ENCODE results near the gene IL23A. TPM values are rescaled to one million over a fixed set of nuclear protein-coding genes. Genes with fewer than 3 reads are reported as not detected.

The IL23A gene
- total RNA-seq, 1 experiment from 2014 or later: 5.9 TPM

DNA sequence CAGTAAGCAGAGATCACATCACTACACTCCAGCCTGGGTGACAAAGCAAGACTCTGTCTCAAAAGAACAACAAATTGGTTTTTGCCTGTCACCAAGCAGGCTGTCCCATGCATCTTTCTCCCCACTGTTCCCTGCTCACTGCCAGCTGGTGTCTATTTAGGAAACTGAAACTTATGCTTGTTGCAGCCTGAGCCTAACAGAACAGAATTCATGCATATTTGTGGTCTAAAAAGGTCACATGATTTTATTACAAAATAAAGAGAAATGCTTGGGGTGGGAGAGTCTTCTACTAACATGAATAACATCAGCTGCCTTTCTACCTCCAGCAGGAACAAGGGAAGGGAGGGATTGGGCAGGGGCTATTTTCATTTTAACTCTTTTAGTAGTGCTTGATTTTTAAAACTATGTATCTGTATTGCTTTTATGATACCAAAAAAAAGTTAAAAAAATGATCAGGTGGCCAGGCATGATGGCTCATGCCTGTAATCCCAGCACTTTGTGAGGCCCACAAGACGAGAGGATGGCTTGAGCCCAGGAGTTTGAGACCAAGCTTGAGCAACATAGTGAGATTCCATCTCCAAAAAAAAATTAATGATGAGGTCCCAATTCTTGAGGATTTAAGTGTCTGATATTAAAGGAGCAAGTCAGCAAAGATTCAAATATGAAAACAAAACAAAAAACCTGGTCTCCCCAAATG lies 20.3 kb downstream of the IL23A start:
- H3K27ac ChIP-seq (ENCODE audit: low read length): peak overlapping the region; percentile 37

GRCh38 chr12:56359851-56360767 lies 21.4 kb downstream of the IL23A start, which contains the start of gene STAT2:
Gene STAT2, minus strand, starts transcription at chr12:56360107. Its CDS starts 3,536 bp downstream, at chr12:56356571.
- Histone ChIP-seq H3K36me3 (ENCODE audit: insufficient read depth, low read length) (peaks cover 10% of the 10 kb centered on the region; the same call in 1 of the 2 replicates), H3K27ac (ENCODE audit: low read length) (peak within 1 kb of the TSS; percentile 37), H4K20me1 (ENCODE audit: insufficient read depth, low read depth, low read length) (no peaks in the 10 kb centered on the region), H3K4me1 (ENCODE audit: low read length) (peaks cover 19% of the 10 kb centered on the region), H3K9me3 (ENCODE audit: low read length) (no peaks in the 10 kb centered on the region), H2AFZ (ENCODE audit: low read length) (peak within 1 kb of the TSS; percentile 52), H3K79me2 (ENCODE audit: low read length) (peaks cover 22% of the 10 kb centered on the region), H3K9ac (ENCODE audit: low read length) (peak within 1 kb of the TSS; percentile 84), H3K4me3 (ENCODE audit: low read length) (peak within 1 kb of the TSS; percentile 94), H3K27me3 (ENCODE audit: low read length) (no peaks in the 10 kb centered on the region), H3K9me2 (replicated peaks; ENCODE audit: insufficient read depth, low read length) (no peaks in the 10 kb centered on the region), H3K4me2 (ENCODE audit: low read depth, low read length, poor library complexity, severe bottlenecking) (peak within 1 kb of the TSS; percentile 100)
- peak; percentile 100 for DNase-seq

More for the DNA sequence above, 20.3 kb downstream of the IL23A start:
- H3K27me3 ChIP-seq (ENCODE audit: low read length): no peaks in the 10 kb centered on the region
- peaks cover 15% of the 10 kb centered on the region; the same call in 1 of the 2 replicates for H3K36me3 ChIP-seq (ENCODE audit: insufficient read depth, low read length)
- no peaks in the 10 kb centered on the region for H4K20me1 ChIP-seq (ENCODE audit: insufficient read depth, low read depth, low read length)
- peaks cover 19% of the 10 kb centered on the region for H3K4me1 ChIP-seq (ENCODE audit: low read length)
- no peak for DNase-seq
- H3K4me3 ChIP-seq (ENCODE audit: low read length): peak overlapping the region; percentile 94
- H3K4me2 ChIP-seq (ENCODE audit: low read depth, low read length, poor library complexity, severe bottlenecking): peak overlapping the region; percentile 100
- H3K9ac ChIP-seq (ENCODE audit: low read length): peak overlapping the region; percentile 84
- no peaks in the 10 kb centered on the region for H3K9me3 ChIP-seq (ENCODE audit: low read length)
- H2AFZ ChIP-seq (ENCODE audit: low read length): 0 out of 2 replicates have a peak overlapping the region, but pooled peaks have one; percentile 52
- no peaks in the 10 kb centered on the region for H3K9me2 ChIP-seq (replicated peaks; ENCODE audit: insufficient read depth, low read length)
- H3K79me2 ChIP-seq (ENCODE audit: low read length): peaks cover 22% of the 10 kb centered on the region

DNA sequence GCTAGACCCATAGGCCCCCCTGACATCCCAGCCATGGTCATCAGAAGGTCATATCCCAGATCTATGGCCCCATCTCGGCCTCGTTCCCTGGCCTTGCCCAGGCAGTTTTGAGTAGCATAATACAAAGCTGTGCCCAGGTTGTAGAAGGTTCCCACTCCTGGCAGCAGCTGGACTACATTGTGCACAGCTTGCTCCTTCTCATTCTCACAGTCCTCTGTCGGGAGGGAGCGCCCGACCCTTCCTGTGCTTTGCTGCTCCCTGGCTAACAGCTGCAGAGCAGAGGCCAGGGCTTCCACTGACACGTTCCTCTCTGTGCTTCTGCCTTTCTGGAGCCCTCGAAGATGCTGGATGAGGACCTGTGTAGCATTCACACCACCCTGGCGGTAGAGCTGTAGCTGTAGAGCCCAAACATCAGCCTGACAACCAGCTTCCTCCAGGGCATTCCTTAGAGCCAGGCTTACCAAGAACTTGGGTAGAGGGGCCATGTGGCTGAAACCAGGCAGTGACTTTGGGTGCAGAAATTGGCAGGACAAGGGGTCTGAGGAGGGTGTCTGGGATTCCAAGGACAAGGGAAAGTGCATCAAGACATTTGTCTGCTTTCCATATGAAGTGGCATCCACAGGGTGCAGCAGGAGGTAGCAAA lies 22.9 kb downstream of the IL23A start:
- no peaks in the 10 kb centered on the region for H3K27me3 ChIP-seq (ENCODE audit: low read length)
- H3K9me2 ChIP-seq (replicated peaks; ENCODE audit: insufficient read depth, low read length): no peaks in the 10 kb centered on the region
- no peaks in the 10 kb centered on the region for H3K9me3 ChIP-seq (ENCODE audit: low read length)
- no peak for DNase-seq
- H3K4me3 ChIP-seq (ENCODE audit: low read length): no peak overlapping the region
- no peak overlapping the region for H3K27ac ChIP-seq (ENCODE audit: low read length)
- H3K79me2 ChIP-seq (ENCODE audit: low read length): peaks cover 22% of the 10 kb centered on the region
- no peak overlapping the region for H3K9ac ChIP-seq (ENCODE audit: low read length)
- no peaks in the 10 kb centered on the region for H3K36me3 ChIP-seq (ENCODE audit: insufficient read depth, low read length)
- no peak overlapping the region for H3K4me2 ChIP-seq (ENCODE audit: low read depth, low read length, poor library complexity, severe bottlenecking)
- H4K20me1 ChIP-seq (ENCODE audit: insufficient read depth, low read depth, low read length): no peaks in the 10 kb centered on the region
- no peak overlapping the region for H2AFZ ChIP-seq (ENCODE audit: low read length)
- H3K4me1 ChIP-seq (ENCODE audit: low read length): peaks cover 19% of the 10 kb centered on the region

- Histone ChIP-seq H3K4me3 (ENCODE audit: low read length) (no peak within 1 kb of the TSS), H3K36me3 (ENCODE audit: insufficient read depth, low read length) (no peaks in the 10 kb centered on the region), H4K20me1 (ENCODE audit: insufficient read depth, low read depth, low read length) (no peaks in the 10 kb centered on the region), H3K4me1 (ENCODE audit: low read length) (peaks cover 19% of the 10 kb centered on the region), H3K9me2 (replicated peaks; ENCODE audit: insufficient read depth, low read length) (no peaks in the 10 kb centered on the region), H3K9ac (ENCODE audit: low read length) (no peak within 1 kb of the TSS), H3K79me2 (ENCODE audit: low read length) (peaks cover 22% of the 10 kb centered on the region), H2AFZ (ENCODE audit: low read length) (no peak within 1 kb of the TSS), H3K27ac (ENCODE audit: low read length) (no peak within 1 kb of the TSS), H3K4me2 (ENCODE audit: low read depth, low read length, poor library complexity, severe bottlenecking) (no peak within 1 kb of the TSS), H3K9me3 (ENCODE audit: low read length) (no peaks in the 10 kb centered on the region), H3K27me3 (ENCODE audit: low read length) (no peaks in the 10 kb centered on the region)
- no peak for DNase-seq
Measured at GRCh38 chr12:56362130-56363059, 23.7 kb downstream of the IL23A start, which contains the start of gene APOF. Gene APOF, minus strand, starts transcription at chr12:56362857. Its CDS starts 112 bp downstream, at chr12:56362745.

- no peak overlapping the region for H3K27ac ChIP-seq (ENCODE audit: low read length)
- no peaks in the 10 kb centered on the region for H3K4me1 ChIP-seq (ENCODE audit: low read length)
- H2AFZ ChIP-seq (ENCODE audit: low read length): no peak overlapping the region
- peak; percentile 39 for DNase-seq
- H3K4me2 ChIP-seq (ENCODE audit: low read depth, low read length, poor library complexity, severe bottlenecking): no peak overlapping the region
- H3K36me3 ChIP-seq (ENCODE audit: insufficient read depth, low read length): no peaks in the 10 kb centered on the region
- no peaks in the 10 kb centered on the region for H4K20me1 ChIP-seq (ENCODE audit: insufficient read depth, low read depth, low read length)
- H3K27me3 ChIP-seq (ENCODE audit: low read length): no peaks in the 10 kb centered on the region
- H3K9me3 ChIP-seq (ENCODE audit: low read length): no peaks in the 10 kb centered on the region
- no peak overlapping the region for H3K4me3 ChIP-seq (ENCODE audit: low read length)
- no peaks in the 10 kb centered on the region for H3K9me2 ChIP-seq (replicated peaks; ENCODE audit: insufficient read depth, low read length)
- H3K9ac ChIP-seq (ENCODE audit: low read length): no peak overlapping the region
- no peaks in the 10 kb centered on the region for H3K79me2 ChIP-seq (ENCODE audit: low read length)
Measured at GRCh38 chr12:56366948-56367347, 28.3 kb downstream of the IL23A start.

GRCh38 chr12:56373515-56373914 lies 34.8 kb downstream of the IL23A start:
- Histone ChIP-seq H2AFZ (ENCODE audit: low read length) (no peak overlapping the region), H3K4me2 (ENCODE audit: low read depth, low read length, poor library complexity, severe bottlenecking) (no peak overlapping the region), H3K27ac (ENCODE audit: low read length) (no peak overlapping the region), H3K27me3 (ENCODE audit: low read length) (no peaks in the 10 kb centered on the region), H3K9me3 (ENCODE audit: low read length) (no peaks in the 10 kb centered on the region), H3K4me3 (ENCODE audit: low read length) (no peak overlapping the region), H3K9me2 (replicated peaks; ENCODE audit: insufficient read depth, low read length) (no peaks in the 10 kb centered on the region), H3K36me3 (ENCODE audit: insufficient read depth, low read length) (no peaks in the 10 kb centered on the region), H3K9ac (ENCODE audit: low read length) (no peak overlapping the region), H3K4me1 (ENCODE audit: low read length) (peaks cover 14% of the 10 kb centered on the region), H3K79me2 (ENCODE audit: low read length) (no peaks in the 10 kb centered on the region), H4K20me1 (ENCODE audit: insufficient read depth, low read depth, low read length) (no peaks in the 10 kb centered on the region)
- DNase-seq: peak; percentile 6

DNA sequence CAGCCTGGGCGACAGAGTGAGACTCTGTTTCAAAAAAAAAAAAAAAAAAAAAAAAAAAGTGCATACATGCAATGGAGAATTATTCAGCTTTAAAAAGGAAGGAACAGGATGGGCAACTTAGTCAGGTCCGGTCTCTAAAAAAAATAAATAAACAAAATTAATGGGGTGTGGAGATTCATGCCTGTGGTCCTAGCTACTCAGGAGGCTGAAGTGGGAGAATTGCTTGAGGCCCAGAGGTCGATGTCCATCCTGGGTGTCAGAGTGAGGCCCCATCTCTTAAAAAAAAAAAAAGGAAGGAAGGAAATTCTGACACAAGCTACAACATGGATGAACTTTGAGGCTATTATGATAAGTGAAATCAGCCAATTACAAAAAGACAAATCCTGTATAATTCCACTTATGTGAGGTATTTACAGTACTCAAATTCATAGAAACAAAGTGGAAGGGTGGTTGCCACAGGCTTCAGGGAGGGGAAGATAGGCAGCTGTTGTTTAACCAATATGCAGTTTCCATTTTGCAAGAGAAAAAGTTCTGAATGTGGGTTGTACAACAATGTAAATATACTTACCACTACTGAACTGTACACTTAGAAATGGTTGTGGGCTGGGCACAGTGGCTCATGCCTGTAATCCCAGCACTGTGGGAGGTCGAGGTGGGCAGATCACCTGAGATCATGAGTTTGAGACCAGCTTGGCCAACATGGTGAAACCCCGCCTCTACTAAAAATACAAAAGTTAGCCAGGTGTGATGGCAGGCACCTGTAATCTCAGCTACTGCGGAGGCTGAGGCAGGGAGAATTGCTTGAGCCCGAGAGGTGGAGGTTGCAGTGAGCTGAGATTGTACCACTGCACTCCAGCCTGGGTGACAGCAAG lies 36.3 kb downstream of the IL23A start:
- Histone ChIP-seq H3K9me2 (replicated peaks; ENCODE audit: insufficient read depth, low read length) (no peaks in the 10 kb centered on the region), H3K4me2 (ENCODE audit: low read depth, low read length, poor library complexity, severe bottlenecking) (peak overlapping the region; percentile 44), H3K9me3 (ENCODE audit: low read length) (no peaks in the 10 kb centered on the region), H3K9ac (ENCODE audit: low read length) (no peak overlapping the region), H3K4me3 (ENCODE audit: low read length) (no peak overlapping the region), H2AFZ (ENCODE audit: low read length) (no peak overlapping the region; the same call in 1 of the 2 replicates), H3K36me3 (ENCODE audit: insufficient read depth, low read length) (no peaks in the 10 kb centered on the region), H3K79me2 (ENCODE audit: low read length) (no peaks in the 10 kb centered on the region), H3K27me3 (ENCODE audit: low read length) (no peaks in the 10 kb centered on the region), H4K20me1 (ENCODE audit: insufficient read depth, low read depth, low read length) (no peaks in the 10 kb centered on the region), H3K4me1 (ENCODE audit: low read length) (peaks cover 14% of the 10 kb centered on the region), H3K27ac (ENCODE audit: low read length) (no peak overlapping the region)
- DNase-seq: peak; percentile 40

Data from Karpas-422 (cell line).